ENCODE data around the gene DHDH.
"Not testable (repeated sequence)": the region's sequence is repeated elsewhere in the genome, so short reads cannot be mapped to it uniquely, and the experiment has no call there.

The DHDH gene

DNA sequence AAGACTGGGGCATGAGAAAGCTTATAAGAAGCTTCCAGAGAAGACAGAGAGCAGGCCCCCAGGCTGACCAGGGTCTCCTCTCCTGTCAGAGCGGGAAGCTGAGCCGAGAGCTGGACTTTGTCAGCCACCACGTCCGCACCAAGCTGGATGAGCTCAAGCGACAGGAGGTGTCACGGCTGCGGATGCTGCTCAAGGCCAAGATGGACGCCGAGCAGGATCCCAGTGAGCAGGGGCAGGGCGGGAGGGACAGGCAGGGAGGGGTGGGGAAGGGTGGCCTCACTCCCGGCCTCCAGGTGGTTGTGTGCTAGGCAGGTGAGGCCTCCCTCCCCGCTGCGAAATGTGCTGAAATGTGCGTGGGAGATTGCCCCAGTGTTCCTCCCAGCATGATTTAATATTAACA is 27.8 kb upstream of the DHDH start:
- TF ChIP-seq, protein P1, sequence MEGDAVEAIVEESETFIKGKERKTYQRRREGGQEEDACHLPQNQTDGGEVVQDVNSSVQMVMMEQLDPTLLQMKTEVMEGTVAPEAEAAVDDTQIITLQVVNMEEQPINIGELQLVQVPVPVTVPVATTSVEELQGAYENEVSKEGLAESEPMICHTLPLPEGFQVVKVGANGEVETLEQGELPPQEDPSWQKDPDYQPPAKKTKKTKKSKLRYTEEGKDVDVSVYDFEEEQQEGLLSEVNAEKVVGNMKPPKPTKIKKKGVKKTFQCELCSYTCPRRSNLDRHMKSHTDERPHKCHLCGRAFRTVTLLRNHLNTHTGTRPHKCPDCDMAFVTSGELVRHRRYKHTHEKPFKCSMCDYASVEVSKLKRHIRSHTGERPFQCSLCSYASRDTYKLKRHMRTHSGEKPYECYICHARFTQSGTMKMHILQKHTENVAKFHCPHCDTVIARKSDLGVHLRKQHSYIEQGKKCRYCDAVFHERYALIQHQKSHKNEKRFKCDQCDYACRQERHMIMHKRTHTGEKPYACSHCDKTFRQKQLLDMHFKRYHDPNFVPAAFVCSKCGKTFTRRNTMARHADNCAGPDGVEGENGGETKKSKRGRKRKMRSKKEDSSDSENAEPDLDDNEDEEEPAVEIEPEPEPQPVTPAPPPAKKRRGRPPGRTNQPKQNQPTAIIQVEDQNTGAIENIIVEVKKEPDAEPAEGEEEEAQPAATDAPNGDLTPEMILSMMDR (IDR thresholded peaks at IDR 0.05), result no peak
- Mint-ChIP-seq H3K4me1 (peaks cover 11% of the 10 kb centered on the region), H3K9me3 (no peaks in the 10 kb centered on the region), H3K27ac (no peak overlapping the region), H3K4me3 (no peak overlapping the region), H3K27me3 (ENCODE audit: low read depth, poor library complexity) (peaks cover 3% of the 10 kb centered on the region), H3K36me3 (ENCODE audit: low read depth) (peaks cover 67% of the 10 kb centered on the region)
- DNase-seq, result no peak

DNA sequence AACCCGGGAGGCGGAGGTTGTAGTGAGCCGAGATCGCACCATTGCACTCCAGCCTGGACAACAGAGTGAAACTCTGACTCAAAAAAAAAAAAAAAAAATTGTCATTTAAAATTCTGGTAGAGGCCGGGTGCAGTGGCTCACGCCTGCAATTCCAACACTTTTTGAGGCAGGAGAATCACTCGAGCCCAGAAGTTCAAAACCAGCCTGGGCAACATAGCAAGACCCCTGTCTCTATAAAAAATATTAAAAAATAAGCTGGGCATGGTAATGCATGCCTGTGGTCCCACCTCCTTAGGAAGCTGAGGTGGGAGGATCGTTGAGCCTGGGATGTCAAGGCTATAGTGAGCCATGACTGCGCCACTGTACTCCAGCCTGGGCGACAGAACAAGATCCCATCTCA is 27.2 kb upstream of the DHDH start:
- peaks cover 5% of the 10 kb centered on the region for H3K4me1 Mint-ChIP-seq
- H3K27ac Mint-ChIP-seq, result no peak overlapping the region
- no peaks in the 10 kb centered on the region for H3K9me3 Mint-ChIP-seq
- no peak overlapping the region for H3K4me3 Mint-ChIP-seq
- TF ChIP-seq, protein P1 (IDR thresholded peaks at IDR 0.05), result no peak
- H3K36me3 Mint-ChIP-seq (ENCODE audit: low read depth), result peaks cover 73% of the 10 kb centered on the region
- H3K27me3 Mint-ChIP-seq (ENCODE audit: low read depth, poor library complexity), result peaks cover 3% of the 10 kb centered on the region
- DNase-seq, result no peak

DNA sequence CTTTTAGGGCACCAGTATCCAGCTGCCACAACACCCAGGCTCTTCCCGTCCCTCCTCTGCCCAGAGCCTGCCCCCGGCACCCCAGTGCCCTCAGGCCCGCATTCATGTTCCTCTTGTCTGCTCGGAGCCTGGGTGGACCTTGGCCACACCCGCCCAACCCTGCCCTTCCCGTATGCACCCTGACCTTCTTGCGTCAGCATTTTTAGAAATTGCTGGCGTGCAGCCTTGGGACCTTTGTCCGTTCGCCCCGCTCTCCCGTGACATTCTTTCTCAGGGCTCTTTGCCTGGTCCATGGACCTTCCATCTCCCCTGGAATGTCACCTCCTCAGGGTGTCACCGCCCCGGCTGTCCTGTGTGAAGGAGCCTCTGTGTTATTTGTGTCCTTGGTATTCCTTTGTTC is 25.8 kb upstream of the DHDH start:
- H3K27me3 Mint-ChIP-seq (ENCODE audit: low read depth, poor library complexity), result peaks cover under 1% of the 10 kb centered on the region
- H3K4me1 Mint-ChIP-seq, result no peaks in the 10 kb centered on the region
- TF ChIP-seq, protein P1 (IDR thresholded peaks at IDR 0.05), result no peak
- peaks cover 75% of the 10 kb centered on the region for H3K36me3 Mint-ChIP-seq (ENCODE audit: low read depth)
- H3K9me3 Mint-ChIP-seq, result no peaks in the 10 kb centered on the region
- H3K4me3 Mint-ChIP-seq, result no peak overlapping the region
- DNase-seq, result no peak
- H3K27ac Mint-ChIP-seq, result no peak overlapping the region

DNA sequence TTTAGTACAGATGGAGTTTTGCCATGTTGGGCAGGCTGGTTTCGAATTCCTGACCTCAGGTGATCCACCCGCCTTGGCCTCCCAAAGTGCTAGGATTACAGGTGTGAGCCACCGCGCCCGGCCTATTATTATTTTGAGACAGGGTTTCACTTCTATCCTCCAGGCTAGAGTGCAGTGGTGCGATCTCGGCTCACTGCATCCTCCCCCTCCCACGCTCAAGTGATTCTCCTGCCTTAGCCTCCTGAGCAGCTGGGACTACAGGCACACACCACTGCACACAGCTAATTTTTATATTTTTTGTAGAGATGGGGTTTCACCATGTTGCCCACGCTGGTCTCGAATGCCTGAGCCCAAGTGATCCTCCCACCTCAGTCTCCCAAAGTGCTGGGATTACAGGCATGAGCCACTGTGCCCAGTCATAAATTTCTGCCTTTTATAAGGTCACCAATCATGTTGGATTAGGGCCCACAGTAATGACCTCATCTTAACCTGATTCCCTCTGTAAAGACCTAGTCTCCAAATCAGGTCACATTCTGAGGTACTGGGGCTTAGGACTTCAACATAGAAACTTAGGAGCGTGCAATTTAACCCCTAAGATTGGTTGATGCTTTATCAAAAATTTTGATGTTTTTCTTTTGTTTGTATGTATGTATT is 23.9 kb upstream of the DHDH start:
- not testable (repeated sequence) for DNase-seq; H3K27me3 Mint-ChIP-seq (ENCODE audit: low read depth, poor library complexity); H3K4me1 Mint-ChIP-seq; H3K9me3 Mint-ChIP-seq; H3K4me3 Mint-ChIP-seq
- peak overlapping the region; percentile 22 for H3K27ac Mint-ChIP-seq
- peaks cover 83% of the 10 kb centered on the region for H3K36me3 Mint-ChIP-seq (ENCODE audit: low read depth)

DNA sequence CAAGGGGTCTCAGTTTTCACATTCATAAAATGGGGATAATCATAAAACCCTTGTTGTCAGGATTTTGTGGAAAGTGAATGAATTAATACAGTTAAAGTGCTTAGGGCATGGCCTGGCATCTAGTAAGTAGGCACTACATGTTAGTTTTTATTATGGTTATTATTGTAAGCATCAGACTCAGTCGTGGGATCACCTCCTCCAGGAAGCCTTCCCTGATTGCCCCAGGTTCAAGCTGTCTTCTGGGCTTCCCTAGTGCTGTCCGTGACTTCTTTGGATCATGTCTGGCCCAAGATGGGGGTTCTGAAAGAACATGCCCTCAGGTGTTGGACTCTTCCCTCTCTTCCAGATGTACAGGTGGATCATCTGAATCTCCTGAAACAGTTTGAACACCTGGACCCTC is 22.7 kb upstream of the DHDH start:
- peaks cover 75% of the 10 kb centered on the region for H3K36me3 Mint-ChIP-seq (ENCODE audit: low read depth)
- no peaks in the 10 kb centered on the region for H3K4me1 Mint-ChIP-seq
- H3K4me3 Mint-ChIP-seq, result no peak overlapping the region
- H3K27me3 Mint-ChIP-seq (ENCODE audit: low read depth, poor library complexity), result peaks cover 2% of the 10 kb centered on the region
- H3K9me3 Mint-ChIP-seq, result no peaks in the 10 kb centered on the region
- TF ChIP-seq, protein P1 (IDR thresholded peaks at IDR 0.05), result no peak
- no peak for DNase-seq
- H3K27ac Mint-ChIP-seq, result no peak overlapping the region

DNA sequence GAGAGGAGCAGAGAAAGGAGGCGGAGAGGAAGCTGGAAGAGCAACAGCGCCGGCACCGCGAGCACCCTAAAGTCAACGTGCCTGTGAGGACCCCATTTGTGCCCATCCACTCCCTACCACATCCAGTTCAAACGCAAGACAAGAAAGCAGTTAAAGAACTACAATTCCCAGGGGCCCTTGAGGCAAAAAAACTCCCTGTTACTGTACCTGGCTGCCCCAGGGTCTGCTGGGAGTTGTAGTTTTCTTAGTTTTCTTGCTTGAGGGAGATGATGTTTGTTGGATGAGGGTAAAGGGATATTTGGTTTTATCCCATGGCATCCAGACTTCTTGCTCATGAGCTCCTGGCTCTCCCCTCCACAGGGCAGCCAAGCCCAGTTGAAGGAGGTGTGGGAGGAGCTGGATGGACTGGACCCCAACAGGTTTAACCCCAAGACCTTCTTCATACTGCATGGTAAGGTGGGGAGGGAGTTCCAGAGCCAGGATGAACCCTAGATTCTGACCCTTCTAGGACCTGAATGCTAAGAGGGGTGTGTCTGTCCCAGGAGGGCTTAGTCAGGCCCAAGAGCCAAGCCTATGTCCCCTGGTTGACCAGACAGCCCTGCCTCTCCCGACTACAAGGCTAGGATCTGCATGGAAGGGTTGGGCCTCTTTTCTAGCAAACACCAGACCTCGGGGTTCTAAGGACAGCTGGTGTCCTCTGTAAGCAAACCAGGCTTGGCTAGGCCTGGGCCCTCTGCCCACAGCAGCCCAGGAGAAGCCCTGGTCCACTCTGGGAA is 20.2 kb upstream of the DHDH start:
- no peaks in the 10 kb centered on the region for H3K9me3 Mint-ChIP-seq
- peaks cover 5% of the 10 kb centered on the region for H3K4me1 Mint-ChIP-seq
- H3K27me3 Mint-ChIP-seq (ENCODE audit: low read depth, poor library complexity), result peaks cover 2% of the 10 kb centered on the region
- no peak overlapping the region for H3K27ac Mint-ChIP-seq
- peaks cover 64% of the 10 kb centered on the region for H3K36me3 Mint-ChIP-seq (ENCODE audit: low read depth)
- TF ChIP-seq, protein P1 (IDR thresholded peaks at IDR 0.05), result no peak
- H3K4me3 Mint-ChIP-seq, result no peak overlapping the region
- DNase-seq, result no peak
